Mononuclear cell (primary cell): Measurements from ENCODE around the gene ZBED4. TPM values are rescaled to one million over a fixed set of nuclear protein-coding genes. Genes with fewer than 3 reads are reported as not detected.
"Not testable (repeated sequence)": the region's sequence is repeated elsewhere in the genome, so short reads cannot be mapped to it uniquely, and the experiment has no call there.

Experiments used
- H3K27me3 ChIP-seq: 2 replicates; pipeline ENCODE4 v1.6.0; 2011; ENCODE audit warnings: low read length, control low read depth; ENCODE audit not compliant: insufficient read depth
- H3K4me1 ChIP-seq: 2 replicates; pipeline ENCODE4 v1.5.1; 2011; ENCODE audit warnings: mild to moderate bottlenecking, low read length, control low read depth; ENCODE audit not compliant: insufficient read depth
- H3K4me3 ChIP-seq: 2 replicates; pipeline ENCODE4 v1.5.1; 2011; ENCODE audit warnings: mild to moderate bottlenecking, low read length, moderate library complexity
- H3K9me3 ChIP-seq: 2 replicates; pipeline ENCODE4 v1.5.1; 2011; ENCODE audit warnings: low read depth, mild to moderate bottlenecking, control low read depth, low read length
- total RNA-seq: library from RNA; depleted of rRNA; stranded (reverse); fragments of >200 nt; gene quantifications from one replicate; pipeline ENCODE4 v1.2.3, GENCODE V29; 2012

ZBED4 gene
- total RNA-seq, 1 donor, result 20.8 TPM

DNA sequence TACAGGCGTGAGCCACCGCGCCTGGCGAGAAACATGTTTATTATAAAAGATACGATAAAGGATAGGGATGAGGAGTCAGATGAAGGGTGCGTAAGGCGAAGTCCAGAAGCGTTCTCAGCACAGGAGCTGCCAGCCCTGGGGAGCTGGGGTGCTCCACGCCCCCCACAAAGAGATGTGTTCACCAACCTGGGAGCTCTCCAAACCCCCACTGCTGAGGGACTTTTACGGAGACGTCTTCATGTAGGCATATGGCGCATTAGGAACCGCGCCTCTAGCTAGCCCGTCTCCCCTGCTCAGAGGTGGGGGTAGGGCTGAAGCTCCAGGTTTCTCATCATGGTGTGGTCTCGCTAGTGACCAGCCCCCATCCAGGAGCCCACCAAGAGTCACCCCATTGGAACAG lies 8.4 kb upstream of the ZBED4 start:
- H3K9me3 ChIP-seq, result no peaks in the 10 kb centered on the region
- no peaks in the 10 kb centered on the region for H3K27me3 ChIP-seq
- H3K4me3 ChIP-seq, result no peak overlapping the region
- H3K4me1 ChIP-seq, result peaks cover 13% of the 10 kb centered on the region

DNA sequence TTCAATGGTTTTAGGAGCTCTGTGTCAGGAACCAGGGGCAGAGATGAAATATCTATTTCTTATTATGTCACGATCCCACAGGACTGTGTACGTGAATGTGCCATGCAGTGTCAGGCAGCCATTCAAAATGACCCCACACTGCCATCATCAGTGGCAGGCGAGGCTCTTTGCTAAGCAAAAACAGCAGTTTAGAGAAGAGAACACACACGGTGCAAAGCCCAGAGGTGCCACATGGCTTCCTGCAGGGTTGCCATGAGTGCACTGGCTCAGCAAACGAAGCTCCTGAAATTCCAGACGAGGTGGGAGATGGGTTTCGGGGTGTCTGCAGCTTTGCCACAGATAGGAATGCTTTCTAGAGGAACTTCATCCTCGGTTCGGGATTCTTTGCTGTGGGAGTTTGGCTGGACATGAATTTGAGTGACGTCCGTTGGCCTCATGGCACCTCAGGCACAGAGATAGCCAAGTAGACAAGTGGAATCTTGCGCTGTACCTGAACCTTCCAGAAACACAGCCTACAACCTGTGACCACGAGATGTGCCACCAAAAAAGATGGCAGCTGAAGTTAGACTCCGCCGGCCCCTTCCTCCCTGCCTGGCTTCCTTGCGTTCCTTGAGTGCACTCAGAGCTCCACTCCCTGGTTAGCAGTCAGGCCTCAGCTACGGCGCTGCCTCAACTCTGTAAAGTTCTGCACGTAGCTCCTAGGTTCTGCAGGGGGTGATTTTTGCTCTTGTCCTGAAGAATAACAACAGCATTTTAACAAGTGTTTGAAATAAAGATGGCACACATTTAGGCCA lies 7.8 kb upstream of the ZBED4 start:
- Histone ChIP-seq H3K9me3 (no peaks in the 10 kb centered on the region), H3K4me1 (peaks cover 13% of the 10 kb centered on the region), H3K4me3 (no peak overlapping the region), H3K27me3 (no peaks in the 10 kb centered on the region)

DNA sequence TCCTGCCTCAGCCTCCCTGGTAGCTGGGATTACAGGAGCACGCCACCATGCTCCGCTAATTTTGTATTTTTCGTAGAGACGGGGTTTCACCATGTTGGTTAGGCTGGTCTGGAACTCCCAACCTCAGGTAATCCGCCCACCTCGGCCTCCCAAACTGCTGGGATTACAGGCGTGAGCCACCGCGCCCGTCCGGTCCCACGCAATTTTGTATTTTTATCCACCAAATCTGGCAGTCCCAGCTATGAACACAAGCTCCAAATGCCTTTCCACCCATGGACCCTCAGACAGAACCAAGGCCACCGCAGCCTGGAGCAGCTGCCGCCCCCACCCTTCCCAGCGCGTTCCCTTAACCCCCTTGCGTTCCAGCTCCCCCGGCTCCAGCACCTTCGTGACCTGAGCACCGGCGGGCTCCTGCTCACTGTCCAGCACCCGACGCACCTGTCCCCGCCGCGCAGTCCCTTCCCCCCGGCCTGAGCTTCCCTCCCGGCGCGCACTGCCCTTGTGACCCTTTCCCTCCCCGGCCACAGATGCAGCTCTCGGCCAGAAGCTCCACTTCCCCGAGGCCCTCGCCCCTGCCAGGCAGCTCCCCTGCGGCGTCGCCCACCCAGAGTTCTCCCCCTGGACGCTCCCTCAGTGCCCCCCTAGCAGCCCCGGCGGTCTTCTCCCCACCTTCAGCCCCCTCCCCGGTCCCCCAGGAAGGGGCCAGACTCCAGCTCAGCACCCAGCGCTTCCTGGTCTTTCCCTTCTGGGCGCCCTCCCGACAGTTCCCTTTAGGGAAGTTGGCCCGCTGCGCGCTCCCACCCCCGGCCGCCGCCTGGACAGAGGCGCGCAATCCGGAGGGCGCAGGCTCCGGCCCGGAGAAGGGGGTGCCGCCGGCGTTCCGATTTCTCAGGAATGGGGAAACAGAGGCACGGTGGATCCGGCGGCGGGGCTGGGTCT lies 5.6 kb upstream of the ZBED4 start:
- Histone ChIP-seq H3K9me3 (no peaks in the 10 kb centered on the region), H3K27me3 (no peaks in the 10 kb centered on the region), H3K4me1 (peaks cover 21% of the 10 kb centered on the region), H3K4me3 (peak overlapping the region; percentile 45)

GRCh38 chr22:49848690-49849160 lies 4.9 kb upstream of the ZBED4 start:
- no peaks in the 10 kb centered on the region for H3K9me3 ChIP-seq
- H3K4me3 ChIP-seq, result peak overlapping the region; percentile 45
- H3K27me3 ChIP-seq, result no peaks in the 10 kb centered on the region
- H3K4me1 ChIP-seq, result peaks cover 23% of the 10 kb centered on the region

GRCh38 chr22:49849161-49850020 lies 4.3 kb upstream of the ZBED4 start:
- Histone ChIP-seq H3K9me3 (no peaks in the 10 kb centered on the region), H3K27me3 (no peaks in the 10 kb centered on the region), H3K4me3 (peak overlapping the region; percentile 45), H3K4me1 (peaks cover 24% of the 10 kb centered on the region)

- no peaks in the 10 kb centered on the region for H3K27me3 ChIP-seq
- H3K9me3 ChIP-seq, result no peaks in the 10 kb centered on the region
- H3K4me1 ChIP-seq, result peaks cover 32% of the 10 kb centered on the region
- no peak overlapping the region for H3K4me3 ChIP-seq
Measured at GRCh38 chr22:49850021-49850911, 3.4 kb upstream of the ZBED4 start.

- Histone ChIP-seq H3K4me3 (no peak overlapping the region), H3K4me1 (peaks cover 41% of the 10 kb centered on the region), H3K27me3 (no peaks in the 10 kb centered on the region), H3K9me3 (no peaks in the 10 kb centered on the region)
Measured at GRCh38 chr22:49850959-49851802, 2.5 kb upstream of the ZBED4 start.

DNA sequence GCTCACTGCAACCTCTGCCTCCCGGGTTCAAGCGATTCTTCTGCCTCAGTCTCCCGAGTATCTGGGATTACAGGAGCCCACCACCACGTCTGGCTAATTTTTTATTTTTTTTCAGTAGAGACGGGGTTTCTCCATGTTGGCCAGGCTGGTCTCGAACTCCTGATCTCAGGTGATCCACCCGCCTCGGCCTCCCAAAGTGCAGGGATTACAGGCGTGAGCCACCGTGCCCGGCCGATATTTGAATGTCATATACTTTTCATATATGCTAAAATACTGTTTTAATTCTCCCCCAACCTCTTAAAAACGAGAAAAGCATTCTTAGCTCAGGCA lies 1.1 kb upstream of the ZBED4 start:
- not testable (repeated sequence) for H3K9me3 ChIP-seq, H3K27me3 ChIP-seq
- Histone ChIP-seq H3K4me3 (peak overlapping the region; percentile 63), H3K4me1 (peaks cover 43% of the 10 kb centered on the region)

DNA sequence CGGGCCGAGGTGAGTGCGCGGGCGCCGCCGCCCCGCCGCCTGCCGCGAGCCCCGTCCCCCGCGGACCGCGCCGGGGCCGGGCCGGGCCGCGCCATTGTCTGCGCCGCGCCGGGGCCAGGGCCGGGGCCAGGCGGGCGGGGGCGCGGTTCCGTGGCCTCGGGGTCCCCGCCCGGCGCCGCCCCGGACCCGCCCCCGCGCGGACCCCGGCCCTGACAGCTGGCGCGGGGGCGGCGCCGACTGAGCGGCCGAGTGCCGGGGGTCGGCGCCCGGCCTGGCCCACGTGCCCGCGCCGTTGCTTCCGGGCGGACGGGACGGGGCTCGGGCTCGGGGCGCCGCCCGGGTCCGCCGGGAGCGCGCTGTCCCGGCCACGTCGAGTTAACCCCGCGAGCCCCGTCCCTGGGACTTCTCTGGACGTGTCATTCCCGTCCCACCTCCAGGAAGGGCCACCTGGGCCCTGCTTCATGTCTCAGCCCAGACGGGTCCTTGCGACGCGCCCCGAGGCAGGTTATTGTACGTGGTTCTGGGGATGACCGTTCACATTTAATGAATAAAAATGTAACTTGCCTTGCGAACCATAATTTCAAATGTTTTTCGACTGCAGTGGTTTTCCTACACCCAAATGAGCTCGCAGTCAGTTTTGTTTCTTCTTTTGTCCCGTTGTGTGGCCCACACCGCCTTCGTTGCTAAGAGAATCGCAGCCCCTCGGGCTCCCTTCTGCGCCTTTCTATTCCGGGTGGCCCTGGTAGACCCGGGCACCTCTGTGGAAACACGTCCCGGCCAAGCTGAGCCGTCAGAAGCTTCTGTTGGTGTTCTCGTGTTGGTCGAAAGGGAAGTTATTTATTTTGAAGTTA lies 562 bp downstream of the ZBED4 start:
- Histone ChIP-seq H3K27me3 (no peaks in the 10 kb centered on the region), H3K4me1 (peaks cover 38% of the 10 kb centered on the region), H3K4me3 (peak overlapping the region; percentile 59), H3K9me3 (no peaks in the 10 kb centered on the region)

DNA sequence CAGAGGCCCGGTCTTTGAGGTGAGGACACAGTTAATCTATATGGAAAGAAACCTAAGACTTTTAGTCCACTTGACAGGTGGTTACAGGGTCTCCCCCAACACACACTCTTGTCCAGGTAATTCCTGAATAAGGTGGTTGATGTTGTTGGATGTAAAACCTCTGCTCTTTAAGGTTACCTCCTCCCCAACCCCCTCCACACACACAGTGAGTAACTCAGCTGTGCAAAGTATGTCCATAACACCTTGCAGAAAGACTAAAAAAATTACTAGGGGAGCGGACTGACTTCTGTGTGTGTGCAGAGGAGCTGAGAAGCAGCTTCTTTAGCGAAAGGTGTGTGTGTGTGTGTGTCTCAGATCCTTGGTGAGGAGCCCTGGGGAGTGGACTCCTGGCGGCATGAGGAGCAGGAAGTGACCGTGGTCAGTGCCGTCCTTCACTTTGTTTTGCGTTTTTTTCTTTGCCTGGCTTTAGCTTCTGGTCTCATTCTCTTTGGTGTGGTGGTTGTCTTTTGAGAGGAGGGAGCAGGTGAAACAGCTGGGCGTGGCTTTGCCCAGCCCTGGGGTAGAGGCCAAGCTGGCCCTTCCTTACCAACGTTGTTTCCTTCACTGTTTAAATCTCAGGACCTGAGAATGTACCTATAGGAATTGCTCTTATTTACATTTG lies 1.7 kb downstream of the ZBED4 start:
- H3K27me3 ChIP-seq, result no peaks in the 10 kb centered on the region
- peaks cover 30% of the 10 kb centered on the region for H3K4me1 ChIP-seq
- H3K4me3 ChIP-seq, result peak overlapping the region; percentile 59
- no peaks in the 10 kb centered on the region for H3K9me3 ChIP-seq

DNA sequence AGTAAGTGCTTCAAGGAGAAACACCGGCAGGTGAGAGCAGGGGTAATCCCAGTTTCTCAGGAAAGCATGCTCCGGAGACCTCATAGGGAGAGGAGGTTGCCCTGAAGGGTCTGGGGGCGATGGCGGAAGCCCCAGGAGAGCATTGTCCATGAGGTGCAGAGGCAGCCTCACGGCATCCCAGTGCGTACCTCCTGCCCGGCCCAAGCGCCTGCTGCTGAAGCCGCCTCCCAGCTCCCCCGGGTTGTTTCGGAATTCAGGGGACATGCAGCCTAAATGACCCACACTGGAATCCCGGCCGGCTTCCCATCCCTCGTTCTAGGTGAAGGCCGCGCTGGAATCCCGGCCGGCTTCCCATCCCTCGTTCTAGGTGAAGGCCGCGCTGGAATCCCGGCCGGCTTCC lies 2.7 kb downstream of the ZBED4 start:
- Histone ChIP-seq H3K4me1 (peaks cover 30% of the 10 kb centered on the region), H3K9me3 (no peaks in the 10 kb centered on the region), H3K4me3 (no peak overlapping the region), H3K27me3 (no peaks in the 10 kb centered on the region)
